ENCODE data around the gene MICA. TPM values are rescaled to one million over a fixed set of nuclear protein-coding genes. Genes with fewer than 3 reads are reported as not detected.
"Not testable (repeated sequence)": the region's sequence is repeated elsewhere in the genome, so short reads cannot be mapped to it uniquely, and the experiment has no call there.

Gene MICA
- total and polyA plus RNA-seq, 2 experiments from 2014 or later: 36.9 to 42.6 TPM

DNA sequence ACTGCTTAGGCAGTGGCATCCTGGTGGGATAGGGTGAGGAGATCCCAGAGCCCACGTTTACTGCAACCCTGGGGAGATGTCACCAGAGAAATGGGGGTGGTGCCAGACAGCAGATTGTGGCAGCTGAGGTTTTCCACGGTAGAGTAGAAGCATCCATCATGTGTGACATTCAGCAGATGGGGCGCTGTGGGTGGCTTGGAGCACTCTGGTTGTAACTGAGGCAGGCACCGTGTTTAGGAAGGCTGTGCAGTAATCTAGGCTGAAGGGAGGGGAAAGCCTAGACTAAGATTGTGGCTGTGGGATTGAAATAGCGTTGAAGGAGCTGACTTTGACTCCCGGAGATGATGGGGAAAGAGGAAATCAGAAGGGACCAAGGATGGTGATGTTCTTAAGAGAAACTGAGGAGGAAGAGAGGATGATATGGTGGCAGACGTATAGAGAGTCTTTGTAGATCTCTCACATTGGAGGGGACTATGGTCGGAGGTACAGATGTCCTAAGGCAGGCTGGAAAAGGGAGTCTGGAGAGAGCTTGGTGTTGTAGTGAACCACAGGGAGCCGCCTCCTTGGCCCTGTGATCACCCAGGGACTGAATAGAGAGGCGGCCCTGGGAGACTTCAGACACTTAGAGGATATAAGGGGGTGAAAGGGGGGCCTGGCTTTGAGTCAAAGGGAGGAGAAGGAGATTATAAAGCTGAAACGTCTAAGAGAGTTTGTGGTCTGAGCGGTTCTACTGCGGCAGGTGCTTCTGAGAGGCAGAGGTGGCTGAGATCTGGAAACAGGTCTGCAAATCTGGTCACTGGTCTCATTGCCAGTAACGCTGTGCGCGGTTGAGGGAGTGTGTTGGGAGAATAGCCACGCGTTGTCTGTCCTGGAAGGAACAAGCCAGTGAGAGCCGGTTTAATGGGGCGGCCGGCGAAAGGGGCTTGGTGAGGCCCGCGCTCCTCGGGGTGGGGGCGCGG lies 792 bp upstream of the MICA start:
- H3K9ac ChIP-seq: peak overlapping the region; percentile 96
- H3K4me2 ChIP-seq (ENCODE audit: unreplicated experiment): peak overlapping the region; percentile 97
- H3K4me1 ChIP-seq (ENCODE audit: insufficient read depth): peaks cover 45% of the 10 kb centered on the region
- DNase-seq: peak; percentile 60
- H3K36me3 ChIP-seq (ENCODE audit: low read depth): no peaks in the 10 kb centered on the region
- TF ChIP-seq EZH2 (IDR thresholded peaks at IDR 0.05; ENCODE audit: insufficient read depth, poor library complexity, severe bottlenecking): no peak
- no peak for TF ChIP-seq EZH2phosphoT487 (IDR thresholded peaks at IDR 0.05; ENCODE audit: insufficient read depth, low read depth)
- H3K4me3 ChIP-seq: peak overlapping the region; percentile 92
- peak overlapping the region; percentile 16 for H2AFZ ChIP-seq
- 3% methylated on average over 21 to 25 of the region's 27 CpGs for WGBS, 2 experiments (ENCODE audit: low coverage in 1 of 2, low lambda C conversion rate in 2 of 2, missing lambda C conversion rate in 2 of 2)
- H3K9me3 ChIP-seq (ENCODE audit: low read depth): no peaks in the 10 kb centered on the region
- no peaks in the 10 kb centered on the region for H3K27me3 ChIP-seq (replicated peaks; ENCODE audit: insufficient read depth)
- peaks cover 20% of the 10 kb centered on the region for H4K20me1 ChIP-seq (ENCODE audit: insufficient read depth)
- H3K79me2 ChIP-seq (ENCODE audit: insufficient read depth): peaks cover 91% of the 10 kb centered on the region
- no peaks in the 10 kb centered on the region for H3K9me2 ChIP-seq (ENCODE audit: insufficient read depth)
- peak overlapping the region; percentile 95 for H3K27ac ChIP-seq
- H3F3A ChIP-seq (ENCODE audit: insufficient read depth): peaks cover 38% of the 10 kb centered on the region
- in situ Hi-C loops (cut with MboI): no loop called here

DNA sequence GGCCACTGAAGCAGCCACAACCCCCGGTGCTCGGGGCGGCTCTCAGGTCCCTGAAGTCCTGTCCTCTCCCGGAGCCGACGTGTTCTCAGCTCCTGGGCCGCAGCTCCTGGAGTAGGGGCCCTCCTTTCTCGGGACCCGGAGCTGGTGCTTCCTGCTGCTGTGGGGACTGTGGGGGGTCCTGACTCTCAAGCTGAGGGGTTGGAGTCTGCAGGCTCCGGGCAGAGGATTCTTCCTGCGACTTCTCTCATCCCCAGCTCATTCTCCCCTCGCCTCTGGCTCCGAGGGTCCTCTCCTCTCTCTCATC lies 618 bp downstream of the MICA start:
- Histone ChIP-seq H3K9ac (peak overlapping the region; percentile 96), H3F3A (ENCODE audit: insufficient read depth) (peaks cover 48% of the 10 kb centered on the region), H3K4me2 (ENCODE audit: unreplicated experiment) (peak overlapping the region; percentile 97), H4K20me1 (ENCODE audit: insufficient read depth) (peaks cover 28% of the 10 kb centered on the region), H3K4me1 (ENCODE audit: insufficient read depth) (peaks cover 44% of the 10 kb centered on the region), H3K79me2 (ENCODE audit: insufficient read depth) (peaks cover 91% of the 10 kb centered on the region), H3K4me3 (peak overlapping the region; percentile 92), H2AFZ (0 out of 2 replicates have a peak overlapping the region, but pooled peaks have one; percentile 16), H3K27ac (peak overlapping the region; percentile 95)
- H3K27me3 ChIP-seq (replicated peaks; ENCODE audit: insufficient read depth); H3K9me2 ChIP-seq (ENCODE audit: insufficient read depth); H3K36me3 ChIP-seq (ENCODE audit: low read depth); in situ Hi-C loops (cut with MboI); DNase-seq; H3K9me3 ChIP-seq (ENCODE audit: low read depth): not testable (repeated sequence)
- WGBS, 2 experiments (ENCODE audit: low coverage in 1 of 2, low lambda C conversion rate in 2 of 2, missing lambda C conversion rate in 2 of 2): 5 to 8% methylated on average over 12 to 13 of the region's 13 CpGs

DNA sequence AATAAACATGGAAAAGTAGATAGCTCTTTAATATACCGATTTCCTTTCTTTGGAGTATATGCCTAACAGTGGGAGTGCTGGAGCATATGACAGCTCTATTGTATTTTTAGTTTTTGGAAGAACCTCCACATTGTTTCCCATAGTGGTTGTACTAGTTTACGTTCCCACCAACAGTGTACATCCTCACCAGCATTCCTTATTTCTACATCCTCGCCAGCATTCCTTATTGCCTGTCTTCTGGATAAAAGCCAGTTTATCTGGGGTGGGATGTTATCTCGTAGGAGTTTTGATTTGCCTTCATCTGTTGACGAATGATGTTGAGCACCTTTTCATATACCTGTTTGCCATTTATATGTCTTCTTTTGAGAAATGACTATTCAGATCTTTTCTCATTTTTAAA lies 2.6 kb downstream of the MICA start:
- DNase-seq: no peak
- H3K4me2 ChIP-seq (ENCODE audit: unreplicated experiment): peak overlapping the region; percentile 58
- peaks cover 35% of the 10 kb centered on the region for H4K20me1 ChIP-seq (ENCODE audit: insufficient read depth)
- peaks cover 44% of the 10 kb centered on the region for H3K4me1 ChIP-seq (ENCODE audit: insufficient read depth)
- in situ Hi-C loops (cut with MboI): no loop called here
- no peaks in the 10 kb centered on the region for H3K36me3 ChIP-seq (ENCODE audit: low read depth)
- WGBS, 2 experiments (ENCODE audit: low coverage in 1 of 2, low lambda C conversion rate in 2 of 2, missing lambda C conversion rate in 2 of 2): 61 to 67% methylated on average over 5 of the region's 5 CpGs
- H3K27ac ChIP-seq: no peak overlapping the region
- no peak for TF ChIP-seq EZH2phosphoT487 (IDR thresholded peaks at IDR 0.05; ENCODE audit: insufficient read depth, low read depth)
- TF ChIP-seq EZH2 (IDR thresholded peaks at IDR 0.05; ENCODE audit: insufficient read depth, poor library complexity, severe bottlenecking): no peak
- no peaks in the 10 kb centered on the region for H3K9me2 ChIP-seq (ENCODE audit: insufficient read depth)
- peaks cover 99% of the 10 kb centered on the region for H3K79me2 ChIP-seq (ENCODE audit: insufficient read depth)
- no peaks in the 10 kb centered on the region for H3K27me3 ChIP-seq (replicated peaks; ENCODE audit: insufficient read depth)
- no peaks in the 10 kb centered on the region for H3K9me3 ChIP-seq (ENCODE audit: low read depth)
- peak overlapping the region; percentile 9; the same call in 1 of the 2 replicates for H3K4me3 ChIP-seq
- H3F3A ChIP-seq (ENCODE audit: insufficient read depth): peaks cover 46% of the 10 kb centered on the region
- H3K9ac ChIP-seq: no peak overlapping the region
- H2AFZ ChIP-seq: no peak overlapping the region

DNA sequence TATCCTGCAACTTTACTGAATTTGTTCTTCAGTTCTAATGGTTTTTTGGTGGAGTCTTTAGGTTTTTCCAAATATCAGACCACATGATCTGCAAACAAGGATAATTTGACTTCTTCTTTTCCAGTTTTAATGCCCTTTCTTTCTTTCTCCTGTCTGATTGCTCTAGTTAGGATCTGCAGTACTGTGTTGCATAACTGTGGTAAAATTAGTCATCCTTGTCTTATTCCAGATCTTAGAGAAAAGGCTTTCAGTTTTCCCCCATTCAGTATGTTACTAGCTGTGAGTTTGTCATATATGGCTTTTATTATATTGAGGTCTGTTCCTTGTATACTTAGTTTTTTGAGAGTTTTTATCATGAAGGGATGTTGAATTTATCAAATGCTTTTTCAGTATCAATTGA lies 4.3 kb downstream of the MICA start:
- H3K4me1 ChIP-seq (ENCODE audit: insufficient read depth): peaks cover 33% of the 10 kb centered on the region
- peak; percentile 81 for DNase-seq
- TF ChIP-seq EZH2phosphoT487 (IDR thresholded peaks at IDR 0.05; ENCODE audit: insufficient read depth, low read depth): no peak
- no peak for TF ChIP-seq EZH2 (IDR thresholded peaks at IDR 0.05; ENCODE audit: insufficient read depth, poor library complexity, severe bottlenecking)
- peak overlapping the region; percentile 39 for H3K27ac ChIP-seq
- H3K9me3 ChIP-seq (ENCODE audit: low read depth): no peaks in the 10 kb centered on the region
- no peaks in the 10 kb centered on the region for H3K27me3 ChIP-seq (replicated peaks; ENCODE audit: insufficient read depth)
- peaks cover 7% of the 10 kb centered on the region; the same call in 1 of the 2 replicates for H3K36me3 ChIP-seq (ENCODE audit: low read depth)
- peak overlapping the region; percentile 37 for H3K4me3 ChIP-seq
- no peaks in the 10 kb centered on the region for H3K9me2 ChIP-seq (ENCODE audit: insufficient read depth)
- peaks cover 29% of the 10 kb centered on the region for H3F3A ChIP-seq (ENCODE audit: insufficient read depth)
- no peak overlapping the region for H2AFZ ChIP-seq
- in situ Hi-C loops (cut with MboI): no loop called here
- peaks cover 100% of the 10 kb centered on the region for H3K79me2 ChIP-seq (ENCODE audit: insufficient read depth)
- peaks cover 35% of the 10 kb centered on the region for H4K20me1 ChIP-seq (ENCODE audit: insufficient read depth)
- H3K4me2 ChIP-seq (ENCODE audit: unreplicated experiment): peak overlapping the region; percentile 75
- H3K9ac ChIP-seq: peak overlapping the region; percentile 18; the same call in 1 of the 2 replicates
